ENCODE measurements around the gene LAMA3. TPM values are rescaled to one million over a fixed set of nuclear protein-coding genes. Genes with fewer than 3 reads are reported as not detected.

The LAMA3 gene
- total and polyA plus RNA-seq, 12 donors = 1.6 to 10.2 (median 4.0) TPM

GRCh38 chr18:23725827-23726661, 36.8 kb downstream of the LAMA3 start:
- intact Hi-C loops (cut with DNase I) = no loop called here
- Histone ChIP-seq H3K27me3 (no peaks in the 10 kb centered on the region), H3K36me3 (replicated peaks in 1 of 2) (no peaks in the 10 kb centered on the region), H3K4me3 (no peak overlapping the region), H3K27ac (no peak overlapping the region), H3K4me1 (replicated peaks in 1 of 2) (no peaks in the 10 kb centered on the region), H3K9me3 (replicated peaks in 1 of 3) (no peaks in the 10 kb centered on the region)
- WGBS, 4 donors = 90 to 95% (median 93%) methylated on average over 7 of the region's 7 CpGs
- TF ChIP-seq POLR2A (IDR thresholded peaks at IDR 0.05) (no peak), CTCF (IDR thresholded peaks at IDR 0.05) (no peak)
- no peak for DNase-seq

- Histone ChIP-seq H3K27me3 (no peaks in the 10 kb centered on the region), H3K36me3 (replicated peaks in 1 of 2) (no peaks in the 10 kb centered on the region), H3K9me3 (replicated peaks in 1 of 3) (no peaks in the 10 kb centered on the region), H3K27ac (no peak overlapping the region), H3K4me3 (no peak overlapping the region), H3K4me1 (replicated peaks in 1 of 2) (no peaks in the 10 kb centered on the region)
- 90 to 99% (median 94%) methylated on average over 6 of the region's 6 CpGs for WGBS, 4 donors
- intact Hi-C loops (cut with DNase I) = no loop called here
- TF ChIP-seq POLR2A (IDR thresholded peaks at IDR 0.05) = no peak
- no peak for TF ChIP-seq CTCF (IDR thresholded peaks at IDR 0.05)
- no peak for DNase-seq
Observed at GRCh38 chr18:23727707-23728493, 38.6 kb downstream of the LAMA3 start.

GRCh38 chr18:23730857-23731256, 41.6 kb downstream of the LAMA3 start:
- intact Hi-C loops (cut with DNase I) = no loop called here

More at GRCh38 chr18:23730857-23731256, 41.6 kb downstream of the LAMA3 start:
- TF ChIP-seq POLR2A (IDR thresholded peaks at IDR 0.05) (no peak), CTCF (IDR thresholded peaks at IDR 0.05) (no peak)
- no peak for DNase-seq
- WGBS, 4 donors = 77 to 86% (median 82%) methylated on average over 2 of the region's 2 CpGs
- Histone ChIP-seq H3K4me3 (no peak overlapping the region), H3K36me3 (replicated peaks in 1 of 2) (no peaks in the 10 kb centered on the region), H3K27ac (no peak overlapping the region), H3K9me3 (replicated peaks in 1 of 3) (no peaks in the 10 kb centered on the region), H3K27me3 (no peaks in the 10 kb centered on the region), H3K4me1 (replicated peaks in 1 of 2) (no peaks in the 10 kb centered on the region)

All from adrenal gland (tissue), 12 donors.